ENCODE data around the gene DCHS1.

- TF ChIP-seq POLR2AphosphoS5 (IDR thresholded peaks at IDR 0.05) (no peak), CTCF (IDR thresholded peaks at IDR 0.05) (no peak), POLR2A (IDR thresholded peaks at IDR 0.05) (no peak)
Measured at GRCh38 chr11:6609502-6610015, 46.0 kb downstream of the DCHS1 start.
